Endothelial cell of umbilical vein (primary cell): ENCODE data around the gene NUCKS1.

Experiments used
- EZH2 ChIP-seq: IDR thresholded peaks from 2 replicates; pipeline ENCODE4 v1.6.1; 2012; ENCODE audit warnings: borderline replicate concordance, low read depth, mild to moderate bottlenecking, moderate library complexity, low read length, inconsistent platforms; ENCODE audit not compliant: severe bottlenecking
- FOS ChIP-seq: IDR thresholded peaks from 2 replicates; pipeline ENCODE4 v1.6.1; 2011; ENCODE audit warnings: mild to moderate bottlenecking, low read length, moderate library complexity, borderline replicate concordance; ENCODE audit not compliant: insufficient read depth
- JUN ChIP-seq: IDR thresholded peaks from 2 replicates; pipeline ENCODE4 v1.6.1; 2011; ENCODE audit warnings: borderline replicate concordance, low read depth; ENCODE audit not compliant: insufficient read length, insufficient read depth
- MAX ChIP-seq: IDR thresholded peaks from 2 replicates; pipeline ENCODE4 v1.6.1; 2011; ENCODE audit not compliant: insufficient read depth, insufficient read length
- POLR2A ChIP-seq: IDR thresholded peaks from 2 replicates; pipeline ENCODE4 v1.6.1; 2012; ENCODE audit warnings: low read depth, mild to moderate bottlenecking, control low read depth, low read length
- POLR2AphosphoS5 ChIP-seq: IDR thresholded peaks from 2 replicates; pipeline ENCODE4 v1.6.1; 2012; ENCODE audit warnings: low read depth, mild to moderate bottlenecking, control low read depth, low read length, moderate library complexity; ENCODE audit not compliant: insufficient read depth
- TF ChIP-seq, protein P1 (sequence below), 2 donors: IDR thresholded peaks; 1 replicate in 1 of 2; 2 replicates in 1 of 2; pipeline ENCODE4 v1.5.1; 2011; ENCODE audit warnings: low read length in 2 of 2, mild to moderate bottlenecking in 2 of 2, moderate library complexity in 2 of 2, control low read depth in 1 of 2, inconsistent platforms in 1 of 2, low read depth in 1 of 2; ENCODE audit not compliant: insufficient read depth in 1 of 2; ENCODE audit errors: extremely low read depth in 1 of 2

GRCh38 chr1:205692423-205692822, 57.6 kb downstream of the NUCKS1 start:
- TF ChIP-seq, protein P1, sequence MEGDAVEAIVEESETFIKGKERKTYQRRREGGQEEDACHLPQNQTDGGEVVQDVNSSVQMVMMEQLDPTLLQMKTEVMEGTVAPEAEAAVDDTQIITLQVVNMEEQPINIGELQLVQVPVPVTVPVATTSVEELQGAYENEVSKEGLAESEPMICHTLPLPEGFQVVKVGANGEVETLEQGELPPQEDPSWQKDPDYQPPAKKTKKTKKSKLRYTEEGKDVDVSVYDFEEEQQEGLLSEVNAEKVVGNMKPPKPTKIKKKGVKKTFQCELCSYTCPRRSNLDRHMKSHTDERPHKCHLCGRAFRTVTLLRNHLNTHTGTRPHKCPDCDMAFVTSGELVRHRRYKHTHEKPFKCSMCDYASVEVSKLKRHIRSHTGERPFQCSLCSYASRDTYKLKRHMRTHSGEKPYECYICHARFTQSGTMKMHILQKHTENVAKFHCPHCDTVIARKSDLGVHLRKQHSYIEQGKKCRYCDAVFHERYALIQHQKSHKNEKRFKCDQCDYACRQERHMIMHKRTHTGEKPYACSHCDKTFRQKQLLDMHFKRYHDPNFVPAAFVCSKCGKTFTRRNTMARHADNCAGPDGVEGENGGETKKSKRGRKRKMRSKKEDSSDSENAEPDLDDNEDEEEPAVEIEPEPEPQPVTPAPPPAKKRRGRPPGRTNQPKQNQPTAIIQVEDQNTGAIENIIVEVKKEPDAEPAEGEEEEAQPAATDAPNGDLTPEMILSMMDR (IDR thresholded peaks at IDR 0.05; ENCODE audit: extremely low read depth in 1 of 2, insufficient read depth in 1 of 2, low read depth in 1 of 2, low read length in 2 of 2) = no peak
- TF ChIP-seq POLR2AphosphoS5 = no peak
- TF ChIP-seq FOS = no peak
- TF ChIP-seq EZH2 = no peak
- no peak for TF ChIP-seq POLR2A
- TF ChIP-seq JUN = no peak
- no peak for TF ChIP-seq MAX
